Choroid plexus epithelial cell (primary cell): ENCODE measurements around the gene TMEM181.

Experiments
- DNase-seq: peaks from one replicate; pipeline ENCODE4 v3.0.0-alpha.2; 2010; ENCODE audit warnings: low read depth
- H3K4me3 ChIP-seq: 2 replicates; pipeline ENCODE4 v1.5.1; 2011; ENCODE audit warnings: low read depth, mild to moderate bottlenecking, control low read depth, low read length, moderate library complexity
- CTCF ChIP-seq: conservative IDR thresholded peaks from 2 replicates; pipeline ENCODE4 v1.5.1; 2011; ENCODE audit warnings: low read depth, mild to moderate bottlenecking, control low read depth, inconsistent platforms, low read length, moderate library complexity

TMEM181 gene

GRCh38 chr6:158568549-158568948 is 8.7 kb downstream of the TMEM181 start:
- no peak for TF ChIP-seq CTCF
- H3K4me3 ChIP-seq = no peak overlapping the region
- DNase-seq = no peak

DNA sequence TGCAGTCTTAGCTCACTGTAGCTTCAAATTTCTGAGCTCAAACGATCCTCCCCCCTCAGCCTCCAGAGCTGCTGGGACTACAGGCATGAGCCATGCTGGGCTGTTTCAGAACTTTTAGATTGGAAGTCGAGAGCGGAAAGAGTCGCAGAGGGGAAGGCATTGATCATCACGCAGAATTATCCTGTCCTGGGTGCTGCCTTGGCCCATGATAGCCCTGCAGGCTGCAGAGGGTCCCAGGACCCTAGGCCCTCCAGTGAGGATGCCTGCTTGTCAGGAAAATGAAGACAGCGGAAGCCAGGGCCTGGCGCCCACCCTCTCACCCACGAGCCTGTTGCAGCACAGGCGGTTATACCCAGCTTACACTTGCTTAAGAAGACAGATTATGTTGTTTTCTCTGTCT is 9.1 kb downstream of the TMEM181 start:
- no peak overlapping the region for H3K4me3 ChIP-seq
- no peak for TF ChIP-seq CTCF
- no peak for DNase-seq

GRCh38 chr6:158570681-158570962 is 10.7 kb downstream of the TMEM181 start:
- no peak overlapping the region for H3K4me3 ChIP-seq
- no peak for TF ChIP-seq CTCF
- DNase-seq = no peak

GRCh38 chr6:158571826-158572652 is 12.1 kb downstream of the TMEM181 start:
- no peak overlapping the region for H3K4me3 ChIP-seq
- DNase-seq = no peak
- TF ChIP-seq CTCF = no peak

DNA sequence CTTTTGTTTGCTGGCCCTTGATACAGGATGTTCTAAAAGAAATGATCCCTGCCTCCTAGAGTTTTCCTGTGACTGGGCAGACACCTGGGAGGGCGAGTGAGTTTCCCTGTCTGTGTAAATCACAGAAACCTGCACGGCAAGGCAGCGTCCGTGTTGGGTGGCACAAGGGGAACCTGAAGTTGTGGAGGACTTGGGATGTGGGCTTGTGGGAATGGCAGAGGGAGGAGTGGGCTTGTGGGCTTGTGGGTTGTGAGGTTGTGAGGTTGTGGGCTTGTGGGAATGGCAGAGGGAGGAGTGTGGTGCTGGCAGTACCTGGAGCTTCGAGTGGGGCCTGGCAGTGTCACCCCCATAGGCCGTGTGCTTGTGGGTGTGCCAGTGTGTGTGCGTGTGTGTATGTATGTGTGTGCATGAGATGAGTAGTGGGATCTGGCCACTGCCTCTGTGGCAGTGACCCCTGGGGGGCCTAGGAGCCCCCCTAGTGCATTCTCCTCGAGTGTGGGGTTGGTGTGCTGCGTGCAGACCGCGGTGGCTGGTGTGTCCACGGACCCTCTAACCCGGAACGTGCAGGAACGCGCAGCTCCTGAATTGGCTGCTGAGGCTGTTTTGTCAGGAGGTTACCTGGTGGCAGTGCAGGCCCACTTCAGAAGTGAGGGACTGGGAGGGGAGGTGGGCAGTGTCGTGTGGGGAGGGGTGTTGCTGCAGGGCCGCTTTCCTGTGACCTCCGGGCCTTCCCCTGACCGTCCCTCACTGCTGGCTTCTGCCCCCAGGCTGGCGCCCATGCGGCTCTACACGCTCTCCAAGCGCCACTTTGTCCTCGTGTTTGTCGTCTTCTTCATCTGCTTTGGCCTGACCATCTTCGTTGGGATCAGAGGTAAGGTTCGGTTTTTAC is 13.0 kb downstream of the TMEM181 start:
- no peak for DNase-seq
- no peak for TF ChIP-seq CTCF
- no peak overlapping the region for H3K4me3 ChIP-seq

GRCh38 chr6:158573542-158573931 is 13.6 kb downstream of the TMEM181 start:
- no peak overlapping the region for H3K4me3 ChIP-seq
- no peak for DNase-seq
- TF ChIP-seq CTCF = no peak

GRCh38 chr6:158574800-158575199 is 14.9 kb downstream of the TMEM181 start:
- no peak for TF ChIP-seq CTCF
- DNase-seq = no peak
- H3K4me3 ChIP-seq = no peak overlapping the region
